GM18505 (cell line): Measurements from ENCODE around the gene JSRP1.

Experiments
- ATAC-seq: cut with Tn5 transposase; IDR thresholded peaks from one replicate; pipeline ENCODE4 v1.9.1; 2021; ENCODE audit not compliant: unreplicated experiment
- POLR2A ChIP-seq: IDR thresholded peaks from 4 replicates; pipeline ENCODE4 v1.6.1; 2011; ENCODE audit warnings: borderline replicate concordance; ENCODE audit not compliant: insufficient read depth, insufficient read length; ENCODE audit errors: extremely low read depth

JSRP1 gene

DNA sequence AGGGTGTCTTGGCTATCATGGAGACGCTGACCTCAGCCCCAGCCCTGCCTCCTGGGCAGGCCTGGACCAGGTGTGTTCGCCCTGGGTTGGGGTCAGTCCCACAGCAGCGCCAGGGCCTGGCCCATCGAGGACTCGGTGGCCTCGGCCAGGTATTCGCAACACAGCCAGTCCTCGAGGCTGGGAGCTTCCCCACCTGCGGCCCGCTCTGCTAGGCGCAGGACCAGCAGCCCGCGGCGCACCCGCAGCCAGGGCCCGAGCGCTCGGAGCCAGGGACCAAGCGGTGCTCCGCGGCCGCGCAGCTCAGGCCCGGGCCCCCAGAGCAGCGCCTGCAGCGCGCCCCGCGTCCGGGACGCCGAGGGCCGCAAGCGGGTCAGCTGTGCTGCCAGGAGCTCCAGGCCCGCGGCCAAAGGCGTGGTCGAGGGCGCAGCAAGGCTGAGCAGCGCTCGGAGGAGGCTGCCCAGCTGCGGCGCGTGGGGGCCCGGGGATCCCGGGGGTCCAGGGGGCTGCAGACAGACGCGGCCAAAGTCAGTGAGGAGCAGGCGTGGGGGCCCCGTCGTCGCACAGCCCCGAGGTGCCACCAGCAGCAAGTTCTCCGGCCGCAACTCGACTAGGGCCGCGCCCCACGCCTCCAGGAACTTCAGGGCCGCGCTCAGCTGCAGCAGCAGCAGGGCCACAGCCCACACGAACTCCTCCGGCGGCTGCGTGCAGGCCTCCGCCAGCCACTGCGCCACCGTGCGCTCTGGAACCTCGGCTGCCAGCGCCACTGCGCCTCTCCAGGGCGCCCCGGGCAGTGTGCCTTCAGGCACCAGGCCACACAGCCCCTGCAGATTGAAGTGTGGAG is 19.6 kb upstream of the JSRP1 start:
- no peak for TF ChIP-seq POLR2A
- no peak for ATAC-seq

DNA sequence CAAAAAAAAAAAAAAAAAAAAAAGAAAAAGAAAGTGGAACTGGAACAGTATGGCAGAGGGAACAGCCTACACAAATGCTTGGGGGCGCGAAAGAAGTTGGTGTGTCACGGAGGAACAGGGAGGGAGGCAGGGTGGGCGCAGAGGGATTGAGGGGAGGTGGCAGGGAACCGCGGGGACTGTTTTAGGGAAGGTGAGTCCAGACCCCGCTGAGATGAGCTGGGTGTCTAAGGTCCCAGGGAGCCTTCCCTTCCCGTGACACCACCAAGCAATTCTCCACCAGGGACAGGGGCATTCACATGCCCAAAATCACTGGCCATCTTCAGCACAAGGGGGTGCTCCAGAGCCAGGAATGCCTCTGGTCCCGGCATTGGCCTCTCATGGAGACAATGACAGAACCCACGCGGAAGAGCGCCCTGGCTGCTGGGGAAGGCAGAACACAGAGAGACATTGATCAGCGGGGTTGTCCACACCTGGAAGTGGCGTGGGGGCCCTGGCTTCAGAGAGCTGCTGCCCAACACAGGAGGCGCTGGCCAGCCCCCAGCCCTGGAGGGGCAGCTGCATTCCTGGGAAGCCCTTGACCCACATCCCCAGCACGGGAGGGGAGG is 18.8 kb upstream of the JSRP1 start:
- TF ChIP-seq POLR2A = no peak
- ATAC-seq = no peak

DNA sequence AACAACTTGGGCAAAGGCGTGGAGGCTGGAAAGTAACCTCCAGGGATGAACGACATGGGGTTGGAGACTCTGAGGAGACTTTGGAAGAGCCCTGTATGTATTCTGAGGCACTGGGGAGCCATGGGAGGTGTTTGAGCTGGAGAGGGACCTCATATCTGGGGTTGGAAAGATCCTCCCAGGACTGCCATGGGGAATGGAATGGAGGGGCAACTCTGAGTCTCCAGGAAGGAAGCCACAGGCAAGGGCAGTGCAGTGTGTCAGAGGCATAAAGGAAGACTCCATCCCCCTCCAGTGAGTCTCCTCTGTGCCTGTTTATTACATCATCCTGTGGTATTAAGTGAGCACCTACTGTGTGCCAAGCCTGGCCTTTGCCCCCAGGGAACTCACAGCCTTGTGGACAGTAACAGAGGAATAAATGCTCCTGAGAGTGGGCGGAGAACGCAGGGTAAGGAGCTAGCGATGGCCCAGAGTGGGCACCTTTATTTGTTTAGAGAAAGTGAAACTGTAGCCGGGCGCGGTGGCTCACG is 18.0 kb upstream of the JSRP1 start:
- ATAC-seq = no peak
- no peak for TF ChIP-seq POLR2A

DNA sequence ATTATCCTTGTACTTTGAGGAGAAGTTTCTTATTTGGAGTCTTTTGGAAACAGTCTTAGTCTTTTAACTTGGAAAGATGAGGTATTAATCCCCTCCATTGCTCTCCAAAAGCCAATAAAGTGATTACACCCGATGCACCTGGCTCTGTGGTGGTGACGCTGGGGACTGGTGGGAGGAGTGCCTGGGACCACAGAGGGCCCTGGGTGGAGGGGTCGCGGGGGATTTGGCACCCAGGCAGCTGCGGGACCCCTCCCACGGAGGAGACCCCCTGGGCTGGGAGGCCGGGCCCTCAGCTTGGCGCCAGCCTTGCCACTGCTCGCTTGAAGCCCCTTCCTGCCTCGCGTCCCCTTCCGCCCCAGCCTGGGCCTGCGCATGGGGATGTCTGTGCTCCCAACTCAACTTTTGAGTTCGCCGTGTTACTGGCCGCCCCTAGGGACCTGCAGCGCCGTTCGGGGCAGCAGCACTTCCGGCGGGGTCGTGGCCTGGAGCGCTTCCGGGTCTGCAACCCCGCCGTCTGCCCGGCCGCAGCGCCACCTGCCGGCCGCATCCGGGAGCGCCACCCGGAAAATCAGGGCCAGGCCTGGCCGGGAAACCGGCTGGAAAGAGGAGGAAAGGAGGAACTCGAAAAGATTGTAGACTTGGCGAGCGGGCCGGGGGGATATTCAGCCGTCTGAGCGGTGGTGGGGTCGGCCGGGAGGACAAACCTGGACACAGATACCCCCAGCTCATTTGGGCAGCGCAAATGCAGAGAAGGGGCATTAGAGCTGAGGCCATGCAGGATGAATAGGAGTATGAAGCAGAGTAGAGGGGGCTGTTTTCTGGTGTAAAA is 17.4 kb upstream of the JSRP1 start:
- ATAC-seq = no peak
- TF ChIP-seq POLR2A = peak; percentile 34

DNA sequence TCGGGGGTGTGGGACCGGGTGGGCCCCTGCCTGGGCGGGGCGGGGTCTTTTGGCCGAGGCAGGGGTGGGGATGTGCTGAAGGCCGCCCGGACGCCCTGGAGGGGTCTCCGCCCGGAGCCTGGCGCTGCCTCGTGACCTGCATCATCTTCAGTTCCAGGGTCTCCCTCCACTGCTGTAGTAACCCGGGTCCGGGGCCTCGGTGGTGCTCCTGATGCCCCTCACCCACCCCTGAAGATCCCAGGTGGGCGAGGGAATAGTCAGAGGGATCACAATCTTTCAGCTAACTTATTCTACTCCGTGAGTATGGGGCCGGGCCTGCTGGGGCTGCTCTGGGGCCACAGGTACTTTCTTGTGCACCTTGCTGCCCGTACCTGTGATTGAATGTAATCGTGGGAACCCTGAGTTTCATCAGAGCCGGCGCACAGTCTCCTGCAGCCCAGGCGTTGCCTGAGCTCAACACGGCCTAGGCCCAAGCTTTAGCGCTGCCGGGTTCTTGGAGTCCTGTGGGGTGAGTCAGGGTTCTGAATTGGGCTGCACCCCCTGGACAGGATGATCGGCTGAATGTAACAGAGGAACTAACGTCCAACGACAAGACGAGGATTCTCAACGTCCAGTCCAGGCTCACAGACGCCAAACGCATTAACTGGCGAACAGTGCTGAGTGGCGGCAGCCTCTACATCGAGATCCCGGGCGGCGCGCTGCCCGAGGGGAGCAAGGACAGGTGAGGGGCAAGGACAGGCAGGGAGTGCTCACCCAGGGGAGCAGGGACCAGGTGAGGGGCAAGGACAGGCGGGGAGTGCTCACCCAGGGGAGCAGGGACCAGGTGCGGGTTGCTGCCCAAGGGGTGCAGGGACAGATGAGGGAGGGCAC is 15.3 kb upstream of the JSRP1 start:
- TF ChIP-seq POLR2A = no peak
- ATAC-seq = no peak

DNA sequence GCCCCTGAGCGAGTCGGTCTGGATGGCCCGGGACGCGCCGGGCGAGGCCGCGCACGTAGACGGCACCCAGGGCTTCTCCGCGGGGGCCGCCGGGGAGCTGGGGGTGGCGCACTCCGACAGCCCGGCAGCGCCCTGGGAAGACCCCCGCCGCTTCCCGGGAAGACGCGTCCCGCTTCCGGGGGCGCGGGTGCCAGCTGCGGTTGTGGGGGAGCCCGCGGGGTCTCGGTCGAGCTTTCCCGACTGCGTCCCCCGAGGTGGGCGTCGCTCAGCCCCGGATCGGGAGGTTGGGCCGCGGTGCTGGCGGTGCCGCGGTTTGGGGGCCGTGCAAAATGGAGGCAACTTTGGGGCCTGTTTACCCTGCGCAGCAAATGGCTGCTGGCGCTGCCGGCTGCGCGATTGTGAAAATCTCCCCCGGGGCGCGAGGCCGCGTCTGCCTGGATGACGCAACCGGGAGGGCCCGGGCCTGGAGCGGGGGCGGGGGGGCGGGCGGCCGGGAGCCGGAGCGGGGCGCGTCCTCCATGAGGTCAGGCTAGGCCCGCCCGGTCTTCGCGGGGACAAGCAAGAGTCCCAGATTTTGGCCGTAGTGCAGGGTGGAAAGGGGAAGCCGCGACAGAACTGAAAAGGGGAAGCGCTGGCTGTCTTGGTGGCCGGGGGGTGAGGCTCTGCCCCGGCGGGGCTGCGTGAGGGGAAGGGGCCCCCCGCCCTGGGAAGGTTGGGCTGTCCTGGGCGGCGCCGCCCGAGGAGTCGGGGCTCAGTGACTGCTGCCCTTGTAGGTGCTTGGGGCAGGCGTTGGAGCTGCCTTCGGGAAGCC is 14.4 kb upstream of the JSRP1 start:
- peak; percentile 65 for TF ChIP-seq POLR2A
- ATAC-seq = no peak

DNA sequence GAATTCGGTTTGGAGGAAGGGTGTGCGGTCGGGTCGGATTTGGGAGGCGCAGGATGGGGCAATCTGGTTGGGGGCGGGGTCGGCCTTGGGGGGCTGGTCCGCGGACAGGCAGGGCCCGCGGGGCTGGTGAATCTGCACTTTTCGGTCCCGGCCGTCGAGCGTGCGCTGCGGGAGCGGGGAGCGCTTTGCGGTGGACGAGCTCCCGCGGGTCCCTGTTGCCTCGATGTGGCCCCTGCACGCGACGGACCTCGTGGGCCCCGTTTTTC is 13.9 kb upstream of the JSRP1 start:
- peak; percentile 36 for TF ChIP-seq POLR2A
- no peak for ATAC-seq

DNA sequence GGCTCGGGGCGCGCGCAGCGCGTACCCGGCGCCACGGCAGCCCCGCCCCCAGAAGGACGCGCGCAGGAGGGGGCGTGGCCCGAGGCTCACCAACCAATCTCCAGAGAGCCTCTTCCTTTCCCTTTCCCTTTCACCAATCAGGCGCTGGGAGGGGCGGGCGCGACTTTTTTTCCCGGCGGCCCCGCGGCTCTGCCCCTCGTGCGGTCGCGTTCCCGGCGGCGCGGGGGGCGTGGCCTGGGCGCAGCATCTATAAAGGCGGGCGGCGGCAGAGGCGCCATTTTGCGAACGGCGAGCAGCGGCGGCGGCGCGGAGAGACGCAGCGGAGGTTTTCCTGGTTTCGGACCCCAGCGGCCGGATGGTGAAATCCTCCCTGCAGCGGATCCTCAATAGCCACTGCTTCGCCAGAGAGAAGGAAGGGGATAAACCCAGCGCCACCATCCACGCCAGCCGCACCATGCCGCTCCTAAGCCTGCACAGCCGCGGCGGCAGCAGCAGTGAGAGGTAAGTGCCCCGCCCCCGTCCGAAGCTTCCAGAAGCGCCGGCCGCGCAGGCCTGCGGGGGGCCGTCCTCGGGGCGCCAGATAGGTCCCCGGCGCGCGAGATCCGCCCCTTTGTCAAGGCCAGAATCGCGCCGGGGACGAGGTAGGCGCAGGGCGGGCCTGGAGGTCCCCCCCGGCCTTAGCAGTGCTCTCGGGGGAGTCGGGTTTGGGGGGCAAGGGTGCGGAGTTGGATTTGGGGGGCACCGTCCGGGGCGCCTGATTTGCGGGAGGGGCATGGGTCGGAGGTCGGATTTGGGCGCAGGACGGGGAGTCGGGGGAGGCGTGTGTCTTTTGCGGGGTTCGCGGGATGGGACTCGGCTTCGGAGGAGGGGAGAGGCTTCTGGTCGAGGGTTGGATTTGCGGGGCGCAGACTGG is 13.3 kb upstream of the JSRP1 start:
- ATAC-seq = peak; percentile 56
- TF ChIP-seq POLR2A = peak; percentile 100

DNA sequence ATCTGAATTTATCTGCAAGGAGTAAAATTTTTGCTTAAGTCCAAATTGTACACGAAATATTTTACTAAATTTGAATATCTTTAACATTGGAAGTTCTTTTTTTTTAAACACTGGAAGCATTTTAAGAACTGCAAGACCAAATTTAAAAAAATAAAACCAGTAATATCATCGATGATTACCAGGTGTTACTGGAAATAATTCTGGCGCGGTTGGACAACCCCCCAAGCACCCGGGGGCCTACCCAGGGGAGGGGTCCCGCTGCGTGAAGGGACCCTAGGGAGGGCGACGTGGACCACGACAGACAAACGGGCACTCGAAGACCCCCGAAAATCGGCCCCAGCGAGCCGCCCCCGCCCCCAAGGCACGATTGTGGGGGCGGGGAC is 12.6 kb upstream of the JSRP1 start:
- ATAC-seq = no peak
- TF ChIP-seq POLR2A = no peak

DNA sequence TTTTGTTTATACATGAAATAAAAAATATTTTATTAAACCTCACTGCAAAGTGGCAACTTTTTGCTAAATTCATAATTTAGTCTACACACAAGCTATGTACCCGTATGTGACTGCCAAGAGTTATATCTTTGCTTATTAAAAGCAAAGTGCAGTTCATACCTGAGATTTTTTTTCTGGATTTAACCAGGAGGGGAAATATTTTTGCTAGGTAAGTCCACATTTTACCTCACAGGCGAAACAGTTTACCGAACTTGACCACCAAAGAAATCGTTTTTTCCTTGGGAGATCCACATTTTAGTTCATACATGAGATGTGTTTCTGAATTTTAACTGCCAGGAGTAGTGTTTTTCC is 12.2 kb upstream of the JSRP1 start:
- no peak for TF ChIP-seq POLR2A
- ATAC-seq = no peak

DNA sequence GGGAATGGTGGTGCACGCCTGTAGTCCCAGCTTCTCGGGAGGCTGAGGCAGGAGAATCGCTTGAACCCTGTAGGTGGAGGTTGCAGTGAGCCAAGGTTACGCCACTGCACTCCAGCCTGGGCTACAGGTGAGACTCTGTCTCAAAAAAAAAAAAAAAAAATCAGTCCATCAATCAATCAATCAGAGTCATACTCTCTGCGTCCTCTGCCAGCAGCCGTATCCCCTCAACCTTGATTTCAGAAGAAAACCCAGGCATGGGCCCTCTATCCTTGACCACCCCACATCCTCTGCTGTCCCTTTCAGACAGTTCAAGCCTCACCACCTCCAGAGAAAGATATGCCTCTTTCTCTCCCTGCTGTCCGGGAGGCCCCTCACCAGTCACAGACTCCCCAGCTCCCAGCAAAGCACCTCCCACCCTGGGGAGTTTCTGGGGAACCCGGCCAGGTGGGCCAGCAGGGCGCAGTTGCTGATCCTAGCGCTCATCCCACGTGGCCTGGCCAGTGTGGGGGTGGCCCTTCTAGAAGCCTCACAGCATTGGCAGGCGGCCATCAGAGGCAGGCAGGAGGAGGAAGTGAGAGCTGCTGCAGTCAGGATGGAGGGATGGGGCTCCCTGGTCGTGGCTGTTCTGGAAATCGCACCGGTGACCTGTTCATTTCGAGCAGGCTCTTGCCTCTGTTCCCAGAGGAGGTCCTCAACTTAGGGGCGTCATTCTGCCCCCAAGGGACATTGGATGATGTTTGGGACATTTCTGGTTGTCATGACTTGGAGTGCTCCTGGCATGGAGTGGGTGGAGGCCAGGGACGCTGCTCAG is 10.2 kb upstream of the JSRP1 start:
- no peak for ATAC-seq
- peak; percentile 35 for TF ChIP-seq POLR2A
